HG02981 (cell line): ENCODE data around the gene EXD3.

Experiments
- ATAC-seq: cut with Tn5 transposase; IDR thresholded peaks from one replicate; pipeline ENCODE4 v1.9.1; 2021; ENCODE audit warnings: mild to moderate bottlenecking, moderate library complexity; ENCODE audit not compliant: unreplicated experiment

The EXD3 gene

GRCh38 chr9:137319739-137320551 is 103.0 kb downstream of the EXD3 start:
- no peak for ATAC-seq

- ATAC-seq = no peak
Measured at GRCh38 chr9:137319011-137319738, 103.8 kb downstream of the EXD3 start.

DNA sequence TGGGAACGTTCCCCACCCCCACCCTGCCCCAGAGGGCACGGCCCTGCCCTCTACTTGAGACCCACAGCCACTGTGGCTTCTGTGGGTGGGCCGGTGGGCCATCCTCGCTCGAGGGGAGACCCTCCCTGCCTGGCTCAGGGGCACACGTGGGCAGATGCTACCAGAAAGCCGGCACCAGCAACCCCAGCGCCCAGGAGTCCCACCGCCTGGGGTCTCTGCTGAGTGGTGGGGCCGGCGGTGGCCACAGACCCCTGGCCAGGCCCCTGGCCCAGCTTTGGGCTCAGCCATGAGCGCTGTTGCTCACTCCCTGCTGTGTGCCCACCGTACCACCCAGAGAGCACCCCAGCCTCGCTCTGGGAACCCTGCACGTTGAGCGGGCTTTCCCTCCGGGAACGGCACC is 104.4 kb downstream of the EXD3 start:
- no peak for ATAC-seq

DNA sequence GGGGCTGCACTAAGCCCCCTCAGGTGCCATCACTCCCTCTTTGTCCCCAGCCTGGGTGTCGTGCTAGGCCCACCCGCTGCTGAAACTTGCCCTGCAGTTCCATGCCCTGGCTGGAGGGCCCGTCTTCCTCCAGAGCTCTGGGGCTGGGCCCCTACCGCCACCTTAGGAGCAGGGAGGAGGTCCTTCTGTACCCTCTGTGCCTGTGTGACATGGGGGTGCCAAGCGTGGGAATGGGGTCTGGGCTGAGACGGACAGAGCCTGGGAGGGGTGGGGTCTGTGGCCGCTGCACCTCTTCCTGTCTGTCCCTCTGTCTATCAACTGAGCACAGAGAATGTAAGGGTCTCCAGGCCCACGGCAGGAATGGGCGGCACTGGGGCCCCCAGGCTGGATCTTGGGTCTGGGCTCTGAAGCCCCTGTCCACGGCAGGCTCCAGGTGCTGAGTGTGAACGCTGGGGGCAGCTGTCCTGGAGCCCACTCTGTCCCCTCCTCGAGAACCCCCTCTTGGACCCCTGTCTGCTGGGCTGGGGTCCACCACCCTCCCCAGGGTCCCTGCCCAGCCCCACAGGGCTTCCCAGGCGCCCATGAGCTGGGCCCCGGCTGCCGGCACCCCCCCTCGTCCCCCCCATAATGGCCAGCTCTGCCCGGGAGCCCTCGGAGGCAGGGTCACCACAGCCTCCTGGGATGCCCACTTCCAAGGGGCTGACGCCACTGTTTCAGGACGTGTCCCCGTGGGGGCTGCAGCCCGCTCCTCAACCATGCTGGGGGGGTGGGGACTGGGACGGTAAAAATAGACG is 105.0 kb downstream of the EXD3 start:
- no peak for ATAC-seq

DNA sequence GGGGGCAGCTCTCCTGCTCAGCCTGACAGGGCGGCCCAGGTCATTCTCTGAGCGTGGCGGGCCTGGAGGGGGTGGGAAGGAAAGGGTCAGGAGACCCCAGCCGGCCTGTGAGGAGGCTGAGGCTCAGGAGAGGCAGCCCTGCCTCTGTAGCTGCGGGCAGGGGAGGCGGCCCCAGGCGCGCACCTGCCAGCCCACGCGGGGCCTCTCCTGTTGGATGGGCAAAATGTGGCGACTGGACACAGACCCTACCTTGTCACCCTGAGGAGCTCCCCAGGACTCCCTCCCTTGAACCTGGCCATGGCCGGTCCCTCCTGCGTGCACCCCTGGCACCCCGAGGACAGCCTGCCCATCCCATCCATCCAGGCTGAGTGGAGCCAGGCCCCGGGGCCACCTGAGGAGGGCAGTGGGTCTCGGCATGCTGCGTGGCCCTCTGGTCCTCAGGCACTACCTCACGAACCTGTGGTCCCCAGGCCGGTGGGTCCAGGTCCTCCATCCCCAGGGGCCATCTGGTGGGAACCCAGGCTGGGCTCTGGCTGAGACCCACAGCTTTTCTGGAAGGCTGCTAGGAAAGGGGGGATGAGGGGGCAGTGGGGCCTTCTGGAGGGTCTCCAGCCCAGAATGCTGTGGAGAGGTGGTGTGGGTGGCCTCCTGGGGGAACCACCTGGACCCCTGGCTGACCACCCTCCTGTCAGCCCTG is 105.8 kb downstream of the EXD3 start:
- no peak for ATAC-seq

- ATAC-seq = no peak
Measured at GRCh38 chr9:137316012-137316981, 106.7 kb downstream of the EXD3 start.

- no peak for ATAC-seq
Measured at GRCh38 chr9:137315581-137316011, 107.4 kb downstream of the EXD3 start.

DNA sequence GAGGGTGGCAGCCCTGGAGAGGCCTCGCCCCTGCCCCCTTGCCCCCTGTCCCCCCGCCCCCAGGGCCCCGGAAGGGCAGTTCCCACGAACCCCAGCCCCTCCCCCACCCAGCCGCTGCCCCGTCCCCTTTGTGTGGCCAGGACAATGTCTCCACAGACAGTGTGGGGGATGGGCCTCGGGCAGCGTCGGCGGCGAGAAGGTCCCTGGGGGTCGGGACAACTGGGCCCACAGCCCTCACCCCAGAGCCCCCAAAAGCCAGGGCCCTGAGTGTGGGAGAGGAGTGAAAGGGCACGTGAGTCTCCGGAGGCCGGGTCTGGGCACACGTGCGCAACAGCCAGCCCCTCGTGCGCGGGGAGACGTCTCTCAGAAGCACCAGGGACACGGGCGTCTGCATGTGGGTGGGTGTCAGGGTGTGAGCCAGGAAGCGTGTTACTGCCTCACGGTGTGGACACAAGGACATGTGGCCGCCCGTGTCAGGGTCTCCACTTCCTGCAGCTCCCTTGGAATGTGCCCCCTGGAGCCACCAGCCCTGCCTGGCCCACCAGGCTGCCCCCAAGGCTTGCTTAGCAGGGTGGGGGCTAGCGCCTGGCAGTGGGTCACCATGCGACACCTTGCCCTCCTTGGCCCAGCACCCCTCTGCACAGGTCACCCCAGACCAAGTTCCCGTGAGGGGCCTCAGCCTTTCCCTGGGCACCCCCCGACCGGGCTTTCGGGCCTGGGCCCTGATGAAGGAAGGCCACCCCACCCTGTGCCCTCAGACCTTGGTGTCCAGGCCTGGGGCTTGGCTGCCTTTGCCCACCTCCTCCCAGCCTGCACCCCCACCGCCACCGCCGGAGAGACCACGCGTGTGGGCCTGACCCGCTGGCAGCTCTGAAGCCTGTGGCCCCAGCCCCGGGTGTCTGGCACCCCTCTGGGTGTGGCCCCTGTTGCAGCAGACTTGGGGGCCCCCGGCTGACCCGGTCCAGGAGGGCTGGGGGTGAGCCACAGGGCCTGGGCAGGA is 108.1 kb downstream of the EXD3 start:
- ATAC-seq = no peak

GRCh38 chr9:137313956-137314560 is 108.9 kb downstream of the EXD3 start:
- no peak for ATAC-seq

DNA sequence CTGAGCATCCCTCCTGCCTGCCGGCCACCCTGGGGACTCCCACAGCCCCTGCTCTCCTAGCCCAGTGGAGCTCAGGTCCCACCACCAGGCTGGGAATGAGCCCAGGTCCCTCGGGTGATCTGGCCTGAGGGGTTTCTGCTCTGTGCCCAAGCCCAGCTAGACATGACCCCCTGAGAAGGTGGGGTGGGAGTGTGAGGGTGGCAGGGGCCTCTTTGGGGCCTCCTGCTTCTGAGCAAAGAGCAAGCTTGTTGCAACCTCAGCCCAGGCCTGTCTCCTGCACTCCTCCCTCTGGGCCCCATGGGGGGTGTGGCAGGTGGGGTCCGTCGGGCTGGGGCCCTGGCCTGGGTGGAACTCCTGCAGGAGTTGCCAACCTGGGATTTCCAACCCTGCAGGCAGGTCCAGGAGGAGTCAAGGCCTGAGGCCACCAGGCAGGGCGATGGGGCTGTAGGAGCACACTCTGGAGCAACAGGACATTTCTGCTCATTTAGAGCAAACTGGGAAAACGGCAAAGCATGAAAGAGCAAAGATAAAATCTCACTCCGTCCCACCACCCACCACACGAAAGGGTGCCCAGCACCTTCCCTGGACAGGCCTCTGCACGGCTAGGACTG is 109.5 kb downstream of the EXD3 start:
- ATAC-seq = no peak

DNA sequence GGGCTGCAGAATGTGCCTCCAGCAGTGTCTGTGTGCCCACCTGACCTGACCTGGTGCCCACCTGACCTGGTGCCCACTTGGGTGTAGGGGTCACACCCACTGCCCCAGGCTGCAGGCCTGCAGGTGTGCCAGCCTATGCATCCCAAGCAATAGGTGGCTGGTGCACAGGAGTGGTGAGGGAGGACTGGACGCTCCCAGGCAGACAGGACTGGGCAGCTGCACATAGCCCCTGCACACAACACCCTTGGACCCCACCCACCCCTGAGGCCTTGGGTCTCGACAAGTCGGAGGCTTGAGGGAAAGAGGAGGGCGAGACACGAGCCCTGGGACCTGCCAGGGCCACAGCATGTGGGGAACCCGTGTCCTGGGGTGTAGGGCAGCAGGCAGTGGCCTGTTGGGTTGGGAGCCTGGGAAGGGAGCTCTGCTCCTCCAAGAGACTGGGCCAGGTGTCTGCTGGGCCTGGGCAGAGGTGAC is 110.1 kb downstream of the EXD3 start:
- ATAC-seq = no peak

- no peak for ATAC-seq
Measured at GRCh38 chr9:137311986-137312851, 110.7 kb downstream of the EXD3 start.

DNA sequence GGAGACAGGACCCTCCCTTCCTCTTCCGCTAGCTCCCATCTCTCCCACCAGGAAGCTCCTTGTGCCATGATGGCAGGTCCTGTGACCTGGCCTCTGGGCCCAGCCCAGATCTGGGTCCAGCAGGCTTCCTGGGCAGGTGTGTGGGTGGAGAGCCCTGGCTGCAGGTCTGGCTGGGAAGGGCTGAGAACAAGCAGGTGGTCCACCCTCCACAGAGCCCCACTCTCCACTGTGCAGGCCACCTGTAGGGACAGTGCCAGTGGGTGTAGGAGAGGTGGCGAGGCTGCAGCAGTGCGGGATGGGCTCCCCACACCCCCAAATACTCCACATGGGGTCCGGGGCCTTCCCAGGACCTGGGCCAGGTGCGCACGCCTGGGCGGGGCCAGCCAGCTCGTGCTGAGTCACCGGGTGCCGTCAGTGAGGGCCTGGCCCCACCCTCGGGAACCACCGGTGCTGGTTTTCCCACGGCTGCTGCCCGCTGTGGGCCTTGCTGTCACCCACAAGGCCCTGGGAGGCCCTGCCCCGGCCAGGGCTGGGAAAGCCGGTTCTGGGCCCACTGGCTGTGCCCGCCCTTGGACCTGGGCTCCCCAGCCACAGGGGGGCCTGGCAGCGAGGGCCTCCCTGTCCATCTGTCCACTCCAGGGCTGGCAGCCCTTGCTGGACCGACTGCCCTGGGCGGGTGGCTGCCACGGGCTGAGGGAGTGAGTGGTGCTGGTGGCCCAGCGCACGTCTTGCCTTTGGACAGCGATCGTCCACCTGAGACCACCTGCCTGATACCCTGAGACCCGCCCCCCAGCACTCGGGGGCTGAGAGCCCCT is 111.6 kb downstream of the EXD3 start:
- no peak for ATAC-seq

DNA sequence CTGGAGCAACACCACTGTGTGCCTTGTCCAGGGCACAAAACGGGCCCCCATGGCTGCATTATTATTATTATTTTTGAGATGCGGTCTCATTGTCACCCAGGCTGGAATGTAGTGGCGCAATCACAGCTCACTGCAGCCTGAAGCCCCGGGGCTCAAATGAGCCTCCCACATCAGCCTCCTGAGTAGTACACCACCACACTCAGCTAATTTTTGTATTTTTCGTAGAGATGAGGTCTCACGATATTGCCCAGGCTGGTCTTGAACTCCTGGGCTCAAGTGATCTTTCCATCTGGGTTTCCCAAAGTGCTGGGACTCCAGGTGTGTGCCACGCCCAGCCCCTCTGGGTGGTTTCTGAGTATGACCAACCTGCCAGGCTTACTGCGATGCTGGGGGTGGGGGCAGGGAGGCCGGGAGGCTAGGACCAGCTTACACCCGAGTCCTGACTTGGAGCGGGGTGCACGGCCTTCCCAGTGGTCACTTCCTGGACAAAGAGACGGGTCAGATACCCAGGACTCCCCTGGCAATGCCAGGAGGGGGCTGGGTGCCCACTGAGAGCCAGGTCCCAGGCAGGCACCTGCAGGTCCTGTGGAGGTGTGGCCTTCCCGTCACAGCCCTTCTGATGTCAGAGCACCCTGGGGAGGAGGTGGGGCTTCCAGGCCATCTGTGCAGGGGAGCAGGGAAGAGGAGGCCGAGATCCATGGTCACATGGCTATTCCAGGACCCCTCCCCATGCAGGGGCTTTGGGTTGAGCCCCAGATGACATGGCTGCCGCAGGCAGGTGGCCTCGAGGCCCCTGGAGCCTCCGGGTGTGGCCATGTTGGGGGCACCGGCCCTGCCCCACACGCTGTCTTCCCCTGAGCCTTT is 112.5 kb downstream of the EXD3 start:
- no peak for ATAC-seq
